ENCODE measurements around the gene C1orf21. TPM values are rescaled to one million over a fixed set of nuclear protein-coding genes. Genes with fewer than 3 reads are reported as not detected.

The C1orf21 gene
- total and polyA plus RNA-seq, 2 donors (not counting 3 experiments of a cell fraction or from before 2014, with no cell fraction given): 0.79 to 8.5 TPM

DNA sequence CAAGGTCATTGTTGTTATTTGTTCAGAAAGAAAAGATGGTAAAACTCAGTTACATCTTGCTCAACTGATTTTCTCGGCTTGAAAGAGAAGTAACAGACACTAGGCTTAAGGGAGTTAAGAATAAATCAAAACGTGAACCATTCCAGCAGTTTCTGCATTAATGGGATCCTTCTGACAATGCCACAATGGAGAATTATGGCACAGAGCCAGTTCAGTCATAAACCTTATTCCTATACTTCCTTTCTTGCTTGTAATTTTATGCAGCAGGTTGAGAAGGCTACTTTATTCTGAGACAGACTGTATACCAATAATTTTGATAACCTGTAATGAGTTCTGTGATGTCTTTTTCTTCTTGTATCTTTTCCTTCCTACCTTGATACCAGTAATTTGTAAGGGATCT is 167.0 kb downstream of the C1orf21 start:
- dilution Hi-C loops (cut with MboI; ENCODE audit: extremely low pct_ligation_motif_present, low sequenced_read_pairs): no loop called here
- CTCF ChIA-PET: no interaction called here
- FAIRE-seq (no peak), DNase-seq (ENCODE audit: low read depth, low spot score) (peak; percentile 61)
- Histone ChIP-seq H3K27ac (ENCODE audit: insufficient read depth, low read depth, low read length) (no peak overlapping the region), H4K20me1 (replicated peaks; ENCODE audit: control insufficient read depth, extremely low read depth, insufficient read depth, low read length) (no peaks in the 10 kb centered on the region), H3K4me3 (replicated peaks in 1 of 3; ENCODE audit: insufficient read depth in 1 of 3, low read depth in 1 of 3, low read length in 3 of 3) (no peak overlapping the region), H3K4me1 (ENCODE audit: control insufficient read depth, extremely low read depth, insufficient read depth, low read length) (no peaks in the 10 kb centered on the region), H3K27me3 (ENCODE audit: control insufficient read depth in 2 of 2, insufficient read depth in 2 of 2, low read length in 2 of 2) (no peaks in the 10 kb centered on the region), H3K9me3 (replicated peaks; ENCODE audit: control insufficient read depth, insufficient read depth, low read length) (no peaks in the 10 kb centered on the region), H3K9me1 (replicated peaks; ENCODE audit: control insufficient read depth, extremely low read depth, insufficient read depth, low read length) (no peaks in the 10 kb centered on the region), H3K36me3 (ENCODE audit: control insufficient read depth in 2 of 2, extremely low read depth in 1 of 2, insufficient read depth in 2 of 2, low read length in 2 of 2) (no peaks in the 10 kb centered on the region), H3K79me2 (ENCODE audit: control insufficient read depth, insufficient read depth, low read length) (no peaks in the 10 kb centered on the region), H3K9ac (replicated peaks; ENCODE audit: extremely low read depth, insufficient read depth, low read length) (no peak overlapping the region), H2AFZ (ENCODE audit: low read depth, low read length) (no peak overlapping the region), H3K4me2 (ENCODE audit: insufficient read depth, low read length) (no peak overlapping the region)
- intact Hi-C loops (cut with micrococcal nuclease): loop anchor here (5.0 to 10.0 kb wide), 2 partner anchors 252 to 569 kb away; no protein-coding TSS in a partner anchor
- POLR2A ChIA-PET: no interaction called here
- BruUV-seq (replicated peaks): no TSS peak
- TF ChIP-seq EZH2 (IDR thresholded peaks at IDR 0.05; ENCODE audit: borderline replicate concordance, low read depth, low read length, severe bottlenecking) (no peak), POLR2A (IDR thresholded peaks at IDR 0.05; ENCODE audit: low read depth, low read length) (no peak), GATA2 (IDR thresholded peaks at IDR 0.05; ENCODE audit: insufficient read depth, insufficient read length, low read depth, low read length) (no peak), JUN (IDR thresholded peaks at IDR 0.05; ENCODE audit: borderline replicate concordance, insufficient read depth, insufficient read length, low read depth) (no peak), POLR2AphosphoS5 (IDR thresholded peaks at IDR 0.05; ENCODE audit: insufficient read depth, low read depth, low read length) (no peak)
- TF ChIP-seq, protein P1, sequence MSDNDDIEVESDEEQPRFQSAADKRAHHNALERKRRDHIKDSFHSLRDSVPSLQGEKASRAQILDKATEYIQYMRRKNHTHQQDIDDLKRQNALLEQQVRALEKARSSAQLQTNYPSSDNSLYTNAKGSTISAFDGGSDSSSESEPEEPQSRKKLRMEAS (IDR thresholded peaks at IDR 0.05; ENCODE audit: insufficient read depth, insufficient read length): no peak
- TF ChIP-seq, protein P2, sequence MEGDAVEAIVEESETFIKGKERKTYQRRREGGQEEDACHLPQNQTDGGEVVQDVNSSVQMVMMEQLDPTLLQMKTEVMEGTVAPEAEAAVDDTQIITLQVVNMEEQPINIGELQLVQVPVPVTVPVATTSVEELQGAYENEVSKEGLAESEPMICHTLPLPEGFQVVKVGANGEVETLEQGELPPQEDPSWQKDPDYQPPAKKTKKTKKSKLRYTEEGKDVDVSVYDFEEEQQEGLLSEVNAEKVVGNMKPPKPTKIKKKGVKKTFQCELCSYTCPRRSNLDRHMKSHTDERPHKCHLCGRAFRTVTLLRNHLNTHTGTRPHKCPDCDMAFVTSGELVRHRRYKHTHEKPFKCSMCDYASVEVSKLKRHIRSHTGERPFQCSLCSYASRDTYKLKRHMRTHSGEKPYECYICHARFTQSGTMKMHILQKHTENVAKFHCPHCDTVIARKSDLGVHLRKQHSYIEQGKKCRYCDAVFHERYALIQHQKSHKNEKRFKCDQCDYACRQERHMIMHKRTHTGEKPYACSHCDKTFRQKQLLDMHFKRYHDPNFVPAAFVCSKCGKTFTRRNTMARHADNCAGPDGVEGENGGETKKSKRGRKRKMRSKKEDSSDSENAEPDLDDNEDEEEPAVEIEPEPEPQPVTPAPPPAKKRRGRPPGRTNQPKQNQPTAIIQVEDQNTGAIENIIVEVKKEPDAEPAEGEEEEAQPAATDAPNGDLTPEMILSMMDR (IDR thresholded peaks at IDR 0.05; ENCODE audit: extremely low read depth in 1 of 2, insufficient read depth in 1 of 2, low read depth in 1 of 2, low read length in 2 of 2): no peak
